HG02938 (cell line): Measurements from ENCODE around the gene FUT6.
"Not testable (repeated sequence)": the region's sequence is repeated elsewhere in the genome, so short reads cannot be mapped to it uniquely, and the experiment has no call there.

ENCODE experiments used
- ATAC-seq: cut with Tn5 transposase; IDR thresholded peaks from one replicate; pipeline ENCODE4 v1.9.1; 2021; ENCODE audit warnings: mild to moderate bottlenecking, moderate library complexity; ENCODE audit not compliant: unreplicated experiment

The FUT6 gene

DNA sequence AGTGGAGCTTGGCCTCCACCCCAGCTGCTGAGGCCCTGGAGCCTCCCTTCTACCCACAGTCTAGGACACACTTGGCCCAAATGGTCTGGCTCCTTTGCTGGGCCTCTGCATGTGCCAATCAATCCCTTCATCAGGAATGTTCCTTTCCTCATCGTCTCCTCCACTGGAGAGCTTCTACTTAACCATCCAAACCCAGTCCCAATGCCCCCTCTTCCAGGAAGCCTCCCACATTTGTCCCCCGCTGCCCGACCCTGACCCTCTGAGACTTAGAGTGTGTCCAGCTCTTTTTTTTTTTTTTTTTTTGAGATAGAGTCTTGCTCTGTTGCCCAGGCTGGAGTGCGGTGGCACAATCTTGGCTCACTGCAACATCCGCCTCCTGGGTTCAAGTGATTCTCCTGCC, 51.1 kb downstream of the FUT6 start:
- ATAC-seq: no peak

DNA sequence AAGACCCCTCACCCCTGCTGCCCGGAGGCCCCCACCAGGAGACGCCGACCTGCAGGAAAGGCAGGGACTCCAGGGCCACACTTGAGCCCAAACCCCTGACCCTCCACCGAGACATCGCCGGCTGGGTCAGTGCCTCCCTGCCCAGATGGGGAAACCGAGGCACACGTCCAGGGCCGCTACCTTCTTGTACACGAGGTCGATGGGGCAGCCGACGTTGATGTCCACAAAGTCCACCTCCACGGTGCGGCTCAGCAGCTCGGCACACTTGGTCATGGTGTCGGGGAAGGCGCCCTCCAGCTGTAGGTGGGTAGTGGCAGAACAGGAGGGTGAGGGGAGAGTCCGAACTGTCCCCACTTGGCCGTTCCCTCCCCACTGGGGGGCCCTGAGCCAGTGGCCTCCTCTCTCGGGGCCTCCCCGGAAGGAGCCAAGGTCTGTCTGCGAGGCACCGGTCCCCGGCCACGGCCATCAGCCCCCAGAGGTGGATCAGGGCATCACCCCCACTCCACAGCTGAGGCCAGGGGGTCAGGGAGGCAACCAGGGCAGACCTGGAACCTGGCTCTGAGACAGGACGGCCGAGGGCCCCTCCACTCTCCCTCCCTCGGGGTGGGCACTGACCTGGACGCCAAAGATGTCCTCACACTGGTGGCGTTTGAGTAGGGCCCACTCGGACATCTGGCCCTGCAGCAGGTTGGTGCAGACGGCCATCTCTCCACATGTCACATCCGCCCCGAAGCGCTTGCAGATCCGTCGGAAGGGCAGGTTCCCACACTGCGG, 51.9 kb downstream of the FUT6 start:
- ATAC-seq: no peak

DNA sequence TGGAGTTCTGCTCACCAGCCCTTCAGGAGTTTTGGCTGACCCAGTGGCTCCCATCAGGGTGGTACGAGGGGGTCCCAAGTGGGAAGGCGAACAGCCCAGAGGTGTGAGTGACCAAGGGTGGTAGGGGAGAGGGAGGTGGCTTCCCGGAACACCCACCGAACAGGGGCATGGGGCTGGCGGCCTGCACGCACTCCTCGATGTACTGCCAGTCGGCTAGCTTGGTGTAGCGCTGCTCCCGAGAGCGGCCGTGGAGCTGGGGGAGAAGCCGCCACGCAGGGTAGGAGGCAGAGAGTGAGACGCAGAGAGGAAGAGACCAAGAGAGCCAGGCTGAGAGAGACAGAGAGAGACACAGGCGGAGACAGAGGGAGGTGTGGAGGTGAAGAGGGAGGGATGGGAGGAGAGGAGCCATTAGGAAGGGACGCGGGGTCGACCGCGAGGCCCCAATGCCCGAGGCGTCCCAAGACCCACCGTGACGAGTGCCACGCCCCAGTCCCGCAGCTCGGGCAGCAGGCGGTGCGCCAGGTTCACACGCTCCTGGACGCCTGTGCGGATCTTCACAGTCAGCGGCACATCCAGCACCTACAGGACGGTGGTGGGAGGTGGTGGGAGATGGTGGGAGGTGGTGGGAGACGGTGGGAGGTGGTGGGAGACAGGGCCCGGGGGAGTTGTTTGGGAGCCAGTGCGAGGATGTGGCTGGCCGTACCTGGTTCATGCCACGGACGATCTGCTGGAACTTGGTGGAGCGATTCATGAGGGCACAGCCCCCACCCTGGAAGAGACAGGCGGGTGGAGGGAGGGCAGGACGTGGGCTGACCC, 52.7 kb downstream of the FUT6 start:
- no peak for ATAC-seq

DNA sequence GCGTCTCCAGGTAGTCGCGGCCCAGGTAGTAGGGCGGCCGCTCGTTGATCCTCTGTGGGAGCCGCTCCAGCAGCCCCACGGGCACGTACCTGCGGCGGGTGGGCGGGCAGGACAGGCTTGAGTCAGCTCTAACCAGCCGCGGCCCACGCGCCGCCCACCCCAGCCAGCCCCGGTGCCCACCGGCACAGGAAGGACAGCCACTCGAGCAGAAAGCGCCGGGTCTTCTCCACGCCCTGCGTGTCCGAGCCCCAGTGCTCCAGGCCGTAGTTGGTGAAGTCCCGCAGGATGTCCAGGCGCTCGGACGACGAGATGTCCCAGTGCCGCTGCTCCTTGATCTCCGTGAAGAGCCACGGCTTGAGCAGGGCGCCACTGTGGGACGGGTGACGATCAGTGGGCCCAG, 54.1 kb downstream of the FUT6 start:
- ATAC-seq: no peak

DNA sequence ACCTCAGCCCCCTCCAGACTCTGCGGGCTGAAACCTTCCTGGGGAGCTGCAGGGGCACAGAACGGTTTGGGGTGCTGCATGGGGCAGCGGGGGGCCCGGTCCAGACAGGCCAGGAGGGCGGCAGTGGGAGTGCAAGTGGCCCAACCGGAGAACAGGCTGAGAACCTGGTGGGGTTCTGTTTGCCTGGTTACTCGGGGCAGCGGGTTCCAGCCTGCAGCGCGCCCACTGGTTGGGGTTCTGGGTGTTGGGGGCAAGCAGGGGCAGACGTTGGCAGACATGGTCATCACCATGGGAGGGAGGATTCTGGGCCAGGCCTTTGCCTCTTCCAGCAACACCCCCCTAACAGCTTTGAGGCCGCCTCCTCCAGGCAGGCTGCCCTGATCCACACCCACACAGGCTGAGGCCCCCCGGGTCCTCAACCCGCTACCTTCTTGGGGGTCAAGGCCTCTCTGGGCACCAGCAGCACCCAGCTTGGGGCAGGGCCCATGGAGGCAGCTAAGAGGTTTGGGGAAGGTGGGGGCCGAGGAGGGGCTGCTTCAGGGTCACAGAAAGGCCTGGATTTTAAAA, 54.8 kb downstream of the FUT6 start, which contains the start of gene PRR22:
Gene PRR22 (minus strand): TSS at position 166 of the 567 bp plus-strand sequence. CDS start 86 bp downstream, at position 80.
- no peak for ATAC-seq

DNA sequence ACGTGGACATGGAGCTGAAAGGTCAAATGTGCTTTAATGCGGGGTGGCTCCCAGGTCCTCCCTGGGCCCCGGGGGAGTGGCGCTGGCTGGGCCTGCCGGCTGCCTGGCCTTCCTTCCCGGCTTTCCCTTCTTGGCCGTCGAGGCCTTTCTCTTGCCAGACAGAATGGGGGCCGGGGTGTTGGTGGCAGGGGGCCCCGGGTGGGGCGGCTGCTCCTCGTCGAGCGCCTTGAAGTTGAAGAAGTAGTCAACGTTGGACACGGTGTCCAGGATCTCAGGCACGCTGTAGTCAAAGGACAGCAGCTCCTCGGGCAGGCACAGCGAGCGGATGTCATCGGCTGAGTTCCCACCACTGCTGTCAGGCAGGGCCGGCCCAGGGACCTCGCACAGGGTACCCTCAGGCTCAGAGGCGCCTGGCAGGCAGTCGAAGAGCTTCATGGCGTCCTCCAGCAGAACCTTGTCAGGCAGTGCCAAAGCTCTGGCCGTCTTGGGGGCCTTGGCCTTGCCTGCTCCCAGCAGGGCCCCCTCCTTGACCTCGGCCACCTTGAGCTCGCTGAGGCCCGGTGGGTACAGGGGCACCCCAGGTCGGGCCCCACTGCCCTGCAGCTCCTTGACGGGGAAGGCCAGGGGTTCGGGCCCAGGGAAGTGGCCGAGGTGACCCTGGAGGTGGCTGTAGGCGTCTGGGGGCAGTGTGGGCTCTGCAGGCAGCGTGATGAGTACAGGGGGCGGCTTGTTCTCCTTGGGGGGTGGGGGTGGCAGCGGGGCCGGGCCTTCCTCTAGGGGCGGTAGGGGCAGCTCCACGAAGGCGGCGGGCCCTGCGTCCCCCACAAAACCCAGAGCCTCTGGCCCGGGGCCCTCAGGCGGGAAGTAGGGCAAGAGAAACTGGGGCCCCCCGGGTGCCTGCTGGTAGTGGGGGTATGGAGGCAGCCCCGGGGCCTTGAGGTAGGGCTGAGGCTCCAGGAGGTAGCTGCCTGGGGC, 56.3 kb downstream of the FUT6 start:
- no peak for ATAC-seq

DNA sequence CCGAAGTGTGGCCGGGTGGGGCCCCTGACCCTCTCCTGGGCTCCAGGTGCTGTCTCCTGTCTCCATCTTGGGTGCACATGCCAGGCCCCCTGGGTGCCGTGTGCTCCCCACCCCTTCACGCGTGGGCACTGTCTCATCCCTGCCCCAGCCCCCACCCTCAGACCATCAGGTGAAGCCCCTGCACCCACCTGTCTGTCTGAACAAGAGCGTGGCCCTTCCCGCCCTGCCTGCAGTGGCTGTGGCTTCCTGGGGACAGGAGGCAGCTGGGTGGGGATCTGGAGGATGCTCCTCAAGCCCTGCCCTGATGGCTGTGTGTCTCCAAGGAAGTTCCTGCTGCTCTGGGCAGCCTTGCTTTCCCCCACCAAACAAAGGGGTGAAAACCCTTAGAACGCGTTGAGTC, 57.2 kb downstream of the FUT6 start:
- no peak for ATAC-seq

DNA sequence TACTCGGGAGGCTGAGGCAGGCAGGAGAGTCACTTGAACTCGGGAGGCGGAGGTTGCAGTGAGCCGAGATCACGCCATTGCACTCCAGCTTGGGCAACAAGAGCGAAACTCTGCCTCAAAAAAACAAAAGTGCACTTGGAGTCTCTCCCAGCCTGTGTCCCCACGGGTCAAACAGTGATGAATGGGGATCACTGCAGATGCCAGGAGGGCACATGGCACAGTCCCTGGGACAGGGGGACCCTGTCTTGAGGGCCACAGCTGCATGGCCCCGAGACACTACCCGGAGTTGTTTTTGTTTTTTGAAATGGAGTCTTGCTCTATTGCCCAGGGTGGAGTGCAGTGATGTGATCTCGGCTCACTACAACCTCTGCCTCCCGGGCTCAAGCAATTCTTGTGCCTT, 58.6 kb downstream of the FUT6 start:
- ATAC-seq: not testable (repeated sequence)
